GM21423 (cell line): ENCODE results near the gene MYH7.
"Not testable (repeated sequence)": the region's sequence is repeated elsewhere in the genome, so short reads cannot be mapped to it uniquely, and the experiment has no call there.

Source experiments
- ATAC-seq: cut with Tn5 transposase; IDR thresholded peaks from one replicate; pipeline ENCODE4 v1.9.1; 2021; ENCODE audit warnings: mild to moderate bottlenecking, moderate library complexity; ENCODE audit not compliant: unreplicated experiment

MYH7 gene

DNA sequence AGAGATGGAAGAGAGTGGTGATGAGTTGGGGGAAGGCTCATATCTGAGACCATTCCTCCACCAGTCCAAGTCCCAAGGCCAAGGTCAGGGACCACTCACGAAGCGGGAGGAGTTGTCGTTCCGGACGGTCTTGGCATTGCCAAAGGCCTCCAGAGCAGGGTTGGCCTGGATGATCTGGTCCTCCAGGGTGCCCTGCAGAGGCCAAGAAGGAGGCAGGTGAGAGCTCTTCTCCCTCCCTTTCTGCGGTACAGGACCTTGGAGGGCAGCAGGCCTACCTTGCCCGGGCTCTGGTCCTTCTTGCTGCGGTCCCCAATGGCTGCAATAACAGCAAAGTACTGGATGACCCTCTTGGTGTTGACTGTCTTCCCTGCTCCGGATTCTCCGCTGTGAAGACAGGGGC, 4.0 kb downstream of the MYH7 start:
- ATAC-seq = no peak

GRCh38 chr14:23430723-23431085, 4.8 kb downstream of the MYH7 start:
- ATAC-seq = no peak

GRCh38 chr14:23430016-23430722, 5.3 kb downstream of the MYH7 start:
- no peak for ATAC-seq

DNA sequence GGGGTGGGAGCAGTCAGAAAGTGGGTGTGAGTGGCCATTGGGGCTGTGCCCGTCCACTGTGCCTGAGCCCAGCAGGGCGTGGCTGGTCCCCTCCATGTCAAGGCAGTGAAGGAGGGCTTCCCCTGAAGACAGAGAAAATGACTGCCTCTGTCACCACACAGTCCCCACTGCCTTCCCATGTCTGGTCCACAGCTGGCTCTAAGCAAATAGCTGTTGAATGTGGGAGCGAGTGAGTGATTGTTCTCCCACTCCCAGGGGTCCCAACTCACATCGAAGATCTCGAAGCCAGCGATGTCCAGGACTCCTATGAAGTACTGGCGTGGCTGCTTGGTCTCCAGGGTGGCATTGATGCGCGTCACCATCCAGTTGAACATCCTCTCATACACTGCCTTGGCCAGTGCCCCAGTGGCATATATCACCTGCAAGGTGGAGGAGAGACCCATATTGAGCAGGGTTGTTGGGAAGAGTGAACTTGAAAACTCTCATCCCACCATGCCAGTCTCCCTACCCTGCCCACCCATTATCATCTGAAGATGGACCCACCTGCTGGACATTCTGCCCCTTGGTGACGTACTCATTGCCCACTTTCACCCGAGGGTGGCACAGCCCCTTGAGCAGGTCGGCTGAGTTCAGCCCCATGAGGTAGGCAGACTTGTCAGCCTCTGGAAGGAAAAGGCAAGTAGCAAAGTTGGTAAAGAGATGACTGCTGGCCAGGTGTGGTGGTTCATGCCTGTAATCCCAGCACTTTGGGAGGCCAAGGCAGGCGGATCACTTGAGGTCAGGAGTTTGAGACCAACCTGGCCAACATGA, 6.6 kb downstream of the MYH7 start:
- no peak for ATAC-seq

GRCh38 chr14:23425798-23426197, 9.7 kb downstream of the MYH7 start:
- ATAC-seq = not testable (repeated sequence)

DNA sequence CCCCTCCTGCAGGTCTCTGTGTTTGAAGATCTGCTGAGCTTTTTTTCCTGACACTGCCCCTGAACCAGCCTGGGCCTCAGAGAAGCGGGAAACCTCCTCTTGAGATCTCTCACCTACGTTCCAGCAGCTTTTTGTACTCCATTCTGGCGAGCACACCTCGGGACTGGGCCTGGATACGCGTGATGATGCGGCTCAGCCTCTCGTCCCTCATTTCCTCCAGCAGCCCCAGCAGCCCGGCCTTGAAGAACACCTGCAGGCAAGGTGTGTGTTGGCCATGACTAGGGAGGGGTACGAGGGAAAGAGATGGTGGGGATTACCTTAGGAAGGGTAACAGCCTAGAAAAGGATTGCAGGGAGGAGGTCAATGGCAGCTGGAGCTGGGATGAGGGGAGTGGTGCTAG, 10.3 kb downstream of the MYH7 start:
- no peak for ATAC-seq

DNA sequence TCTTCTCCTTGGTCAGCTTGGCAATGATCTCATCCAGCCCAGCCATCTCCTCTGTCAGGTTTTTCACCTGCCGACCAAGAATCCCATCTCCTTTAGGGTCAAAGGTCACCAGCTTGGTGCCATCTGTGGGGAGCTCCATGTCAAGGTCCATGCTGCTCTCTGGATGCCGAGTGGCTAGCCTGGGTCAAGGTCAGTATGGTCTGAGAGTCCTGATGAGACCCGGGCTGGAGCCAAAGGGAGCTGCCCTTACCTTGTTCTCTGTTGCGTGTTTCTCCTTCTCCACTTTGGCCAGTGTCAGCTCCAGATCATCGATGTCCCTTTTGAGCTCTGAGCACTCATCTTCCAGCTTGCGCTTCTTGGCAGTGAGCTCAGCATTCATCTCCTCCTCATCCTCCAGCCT, 11.8 kb downstream of the MYH7 start:
- ATAC-seq = no peak

DNA sequence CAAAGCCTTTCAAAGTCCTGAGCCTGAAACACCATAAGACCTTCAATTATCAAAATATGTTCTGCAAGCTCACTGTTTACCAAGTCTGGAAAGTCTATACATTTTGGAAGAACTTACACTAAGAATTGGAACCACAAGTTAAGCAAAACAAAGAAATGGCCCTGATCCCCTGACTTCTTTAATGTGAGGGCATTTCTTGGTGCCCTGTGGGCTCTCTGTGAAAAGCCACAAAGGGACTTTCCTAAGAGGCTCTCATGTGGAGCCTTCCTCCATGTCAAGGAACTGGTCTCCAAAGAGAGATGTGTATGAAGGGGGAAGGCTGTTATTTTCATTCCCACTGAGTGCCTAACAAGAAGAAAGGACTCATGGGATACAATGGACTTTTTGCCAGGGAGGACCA, 13.9 kb downstream of the MYH7 start:
- ATAC-seq = no peak

DNA sequence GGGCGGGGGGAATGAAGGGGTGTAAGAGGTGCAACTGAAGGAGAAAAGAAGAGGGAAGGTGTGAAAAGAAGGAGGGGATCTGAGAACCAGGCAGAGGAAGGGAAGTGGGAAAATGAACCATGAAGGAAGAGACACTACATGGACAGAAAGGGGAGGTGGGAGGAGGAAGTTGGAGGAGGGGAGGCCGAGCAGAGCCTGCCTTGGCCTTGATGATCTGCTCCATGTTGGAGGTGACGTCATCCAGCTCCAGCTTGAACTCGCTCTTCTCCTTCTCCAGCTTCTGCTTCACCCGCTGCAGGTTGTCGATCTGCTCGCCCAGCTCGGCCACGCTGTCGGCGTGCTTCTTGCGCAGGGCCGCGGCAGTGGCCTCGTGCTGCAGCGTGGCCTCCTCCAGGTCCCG, 15.8 kb downstream of the MYH7 start:
- ATAC-seq = not testable (repeated sequence)

DNA sequence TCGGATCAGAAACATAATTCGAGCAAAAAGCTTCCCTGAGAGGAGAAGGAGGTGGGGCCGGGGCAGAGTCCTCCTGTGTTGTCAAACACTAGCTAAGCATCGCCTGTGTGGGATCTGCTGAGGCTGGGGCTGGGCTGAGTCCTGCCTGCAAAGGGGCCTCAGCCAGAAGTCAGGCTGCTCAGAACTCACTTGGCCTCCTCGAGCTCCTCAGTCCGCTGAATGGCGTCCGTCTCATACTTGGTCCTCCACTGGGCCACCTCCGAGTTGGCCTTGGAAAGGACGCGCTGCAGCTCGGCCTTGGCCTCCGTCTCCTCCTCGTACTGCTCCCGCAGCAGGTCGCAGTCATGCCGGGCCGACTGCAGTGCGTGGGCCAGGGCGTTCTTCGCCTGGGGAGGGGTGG, 17.4 kb downstream of the MYH7 start:
- no peak for ATAC-seq

- not testable (repeated sequence) for ATAC-seq
These were observed 18.2 kb downstream of the MYH7 start for GRCh38 chr14:23417269-23417668.

DNA sequence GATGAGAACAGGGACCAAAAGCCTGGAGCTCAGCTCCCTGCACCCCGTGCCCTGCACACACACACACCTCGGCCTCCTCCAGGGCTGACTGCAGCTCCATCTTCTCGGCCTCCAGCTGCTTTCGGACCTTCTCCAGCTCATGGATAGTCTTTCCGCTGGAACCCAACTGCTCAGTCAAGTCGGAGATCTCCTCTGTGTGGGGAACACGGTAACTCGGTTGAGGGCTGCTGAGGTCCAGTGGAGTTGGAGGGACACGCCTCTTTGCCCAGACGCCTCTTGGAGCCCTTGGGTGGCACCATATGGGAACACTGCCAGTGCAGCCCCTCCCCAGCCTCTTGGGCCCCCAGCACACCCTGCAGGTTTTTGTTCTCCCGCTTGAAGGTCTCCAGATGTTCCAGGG, 18.7 kb downstream of the MYH7 start:
- ATAC-seq = no peak

DNA sequence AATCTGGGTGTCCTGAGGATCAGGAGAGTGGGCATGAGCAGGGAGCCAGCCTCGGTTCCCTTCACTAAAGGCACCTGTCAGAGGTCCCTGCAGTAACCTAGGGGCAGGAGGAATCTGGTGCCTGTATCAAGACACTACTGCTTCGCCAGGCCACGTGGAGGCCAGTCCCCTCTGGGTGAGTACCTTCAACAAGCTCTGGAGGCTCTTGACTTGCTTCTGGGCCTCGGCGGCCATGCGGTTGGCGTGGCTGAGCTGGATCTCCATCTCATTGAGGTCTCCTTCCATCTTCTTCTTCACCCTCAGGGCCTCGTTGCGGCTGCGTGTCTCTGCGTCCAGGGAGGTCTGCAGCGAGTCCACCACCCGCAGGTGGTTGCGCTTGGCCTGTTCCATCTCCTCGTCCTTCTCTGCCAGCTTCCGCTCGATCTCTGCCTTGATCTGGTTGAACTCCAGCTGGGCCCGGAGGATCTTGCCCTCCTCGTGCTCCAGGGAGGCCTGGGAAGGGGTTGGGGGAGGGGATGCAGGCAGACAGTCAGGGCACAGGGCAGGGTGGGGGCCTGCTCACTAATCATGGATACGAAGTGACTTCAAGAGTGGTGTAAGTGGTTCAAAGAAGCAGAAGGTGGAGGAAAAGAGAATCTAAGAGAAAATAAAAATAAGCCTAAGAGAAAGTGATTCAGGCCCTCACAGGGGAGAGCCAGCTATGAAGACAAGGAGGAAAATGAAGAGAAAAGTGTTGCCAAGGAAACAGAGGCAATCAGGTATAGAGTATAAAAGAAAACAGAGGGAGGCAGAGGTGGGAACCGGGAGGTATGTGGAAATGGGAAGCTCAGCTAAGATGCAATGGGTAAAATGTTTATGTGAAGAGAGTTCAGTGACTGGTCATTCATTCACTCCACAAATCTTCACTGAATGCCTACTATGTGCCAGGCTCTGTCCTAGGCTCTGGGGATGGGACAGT, 19.4 kb downstream of the MYH7 start:
- ATAC-seq = no peak

DNA sequence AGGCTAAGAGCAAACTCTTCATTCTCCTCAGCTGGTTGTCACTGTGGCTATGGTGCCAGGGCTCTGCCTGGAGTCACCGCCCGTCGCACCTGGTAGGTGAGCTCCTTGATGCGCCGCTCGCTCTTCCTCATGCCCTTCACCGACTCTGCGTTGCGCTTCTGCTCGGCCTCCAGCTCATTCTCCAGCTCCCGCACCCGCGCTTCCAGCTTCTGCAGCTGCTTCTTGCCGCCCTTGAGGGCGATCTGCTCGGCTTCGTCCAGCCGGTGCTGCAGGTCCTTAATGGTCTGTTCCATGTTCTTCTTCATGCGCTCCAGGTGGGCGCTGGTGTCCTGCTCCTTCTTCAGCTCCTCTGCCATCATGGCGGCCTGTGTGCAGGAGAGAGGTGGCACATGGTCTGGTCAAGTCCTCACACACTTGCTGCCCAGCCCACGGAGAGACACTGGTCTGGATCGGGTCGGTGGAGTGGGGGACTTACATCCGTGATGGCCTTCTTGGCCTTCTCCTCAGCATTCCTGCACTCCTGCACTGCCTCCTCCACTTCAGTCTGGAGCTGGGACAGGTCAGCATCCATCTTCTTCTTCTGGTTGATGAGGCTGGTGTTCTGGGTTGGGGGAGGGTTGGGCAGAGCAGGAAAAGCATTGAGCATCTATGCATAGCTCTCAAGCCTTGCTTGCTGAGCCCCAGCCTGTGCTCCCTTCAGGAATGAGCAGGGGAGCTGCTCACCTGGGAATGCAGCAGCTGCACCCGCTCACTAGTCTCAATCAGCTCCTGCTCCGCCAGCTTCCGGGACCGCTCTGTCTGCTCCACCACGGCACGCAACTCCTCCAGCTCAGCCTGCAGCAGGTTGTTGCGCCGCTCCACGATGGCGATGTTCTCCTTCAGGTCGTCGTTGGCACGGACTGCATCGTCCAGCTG, 20.3 kb downstream of the MYH7 start:
- ATAC-seq = no peak

DNA sequence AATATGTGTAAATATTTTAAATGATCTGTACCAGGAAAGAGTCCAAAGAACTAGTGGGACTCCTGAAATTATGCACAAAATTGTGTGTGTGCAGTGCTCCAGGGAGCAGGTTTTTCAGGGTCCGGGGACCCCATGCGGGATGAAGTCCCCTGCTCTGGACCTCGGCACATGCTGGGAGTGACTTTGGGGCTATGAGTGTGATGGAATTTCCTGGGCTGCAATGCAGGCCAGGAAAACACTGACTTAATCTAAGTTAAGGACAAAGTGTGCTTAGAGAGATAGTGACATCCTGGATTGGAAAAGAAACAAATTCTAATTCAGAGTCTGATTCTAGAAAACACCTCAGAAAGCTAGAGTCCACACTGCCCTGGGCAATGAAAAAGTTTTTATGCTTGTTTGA, 21.2 kb downstream of the MYH7 start:
- no peak for ATAC-seq

GRCh38 chr14:23413681-23414080, 21.8 kb downstream of the MYH7 start:
- no peak for ATAC-seq

DNA sequence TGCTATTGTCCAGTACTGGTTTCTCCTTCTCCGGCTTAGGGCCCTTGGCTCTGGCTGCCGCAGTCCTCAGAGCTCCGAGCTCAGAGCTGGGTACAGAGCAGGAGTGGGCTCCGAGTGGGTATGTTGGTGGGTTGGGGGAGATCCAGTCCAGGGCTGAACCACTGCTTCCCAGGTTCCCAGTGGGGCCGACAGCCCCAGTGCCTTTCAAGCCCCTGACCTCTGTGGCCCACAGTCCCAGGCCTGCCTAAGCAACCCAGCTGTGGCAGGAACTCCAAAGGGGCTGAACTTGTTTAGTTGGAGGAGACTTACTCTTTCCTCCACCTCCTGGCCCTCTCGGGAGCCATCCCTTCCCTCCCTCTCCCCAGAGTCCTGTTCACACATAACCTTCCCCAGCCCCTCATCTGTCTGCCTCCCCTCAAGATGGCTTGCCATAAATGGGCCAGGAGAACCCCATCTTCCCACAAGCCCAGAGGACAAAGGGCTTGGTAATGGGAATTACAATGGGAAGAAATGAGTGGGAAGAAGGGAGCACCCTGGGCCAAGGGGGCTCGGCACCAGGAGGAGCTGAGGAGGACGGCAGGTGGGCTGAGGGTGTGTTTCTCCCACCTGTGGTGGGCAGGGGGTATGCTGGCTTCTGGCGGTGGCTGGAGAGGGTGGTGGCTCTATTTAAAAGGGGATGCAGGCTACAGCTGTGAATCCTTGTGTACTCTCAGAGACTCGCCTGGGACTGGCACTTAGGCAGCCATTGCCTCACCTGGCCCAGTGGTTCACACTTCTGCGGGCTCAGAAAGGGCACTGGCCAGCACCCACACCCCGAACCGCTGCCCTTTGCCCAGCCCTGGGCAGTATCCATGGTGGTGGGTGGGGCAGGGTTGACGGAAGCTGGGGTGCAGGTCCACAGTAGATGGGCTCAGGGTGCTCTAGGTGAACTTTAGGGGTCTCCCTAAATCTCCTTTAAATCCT, 23.6 kb downstream of the MYH7 start:
- ATAC-seq = no peak

- no peak for ATAC-seq
These were observed 25.4 kb downstream of the MYH7 start for GRCh38 chr14:23409966-23410635.

DNA sequence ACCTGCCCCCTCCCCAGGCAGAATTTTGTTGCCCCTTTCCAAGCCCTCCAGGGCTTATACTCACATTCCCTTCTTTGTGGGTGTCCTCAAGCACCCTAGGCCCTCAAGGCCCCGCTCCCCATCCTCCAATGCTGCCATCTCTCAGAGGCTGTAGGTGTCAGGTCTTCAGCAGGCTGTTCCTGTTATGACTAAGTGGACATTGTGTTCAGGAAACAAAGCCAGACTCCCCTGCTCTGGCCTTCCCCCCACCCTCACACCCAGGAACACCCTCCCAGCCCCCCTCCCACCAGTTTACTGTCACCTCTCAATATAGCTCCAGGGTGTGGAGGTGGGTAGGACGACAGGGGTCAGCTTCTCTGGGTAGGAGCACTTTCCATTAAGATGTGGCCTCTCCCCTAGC, 26.0 kb downstream of the MYH7 start:
- no peak for ATAC-seq
